Heart left ventricle (tissue), 13 donors: ENCODE results near the gene ACAA1.

Experiments used
- CTCF ChIP-seq, 12 donors: fragments of 200-600 bp; sonication (generic) in 4 of 12; IDR thresholded peaks; one replicate each; pipeline versions ENCODE4 v1.5.0 to v1.8.0; 2018 to 2022; ENCODE audit warnings: antibody characterized with exemption in 12 of 12, mild to moderate bottlenecking in 5 of 12
- POLR2A ChIP-seq, 2 donors: fragments of 450-650 bp; IDR thresholded peaks; one replicate each; pipeline ENCODE4 v1.6.1; 2017; ENCODE audit warnings: antibody characterized with exemption in 2 of 2, mild to moderate bottlenecking in 2 of 2, moderate library complexity in 2 of 2
- donor health status: ischemic (EF 13 %, LVEDD 7.1; RV severe dilation, severe dysfunction).
- donor health status: DM: no; HTN: yes; CAD: no.
- donor health status: DM: no; HTN: no; CAD: no.
- donor health status: ischemic (EF 25% LVEDD 6.9; RV normal size, moderate dysfunction).
- donor health status: ischemic (EF 25% LVEDD 5.7; RV mildly dilated, moderate dysfunction).
- donor health status: ischemic (EF 35%, LVEDD 5.7; RV mildly dilated, moderate dysfunction).
- donor health status: nonischemic (EF 11% LVEDD 7.7; RV severe dilation, severe dysfunction).
- donor health status: DM: yes; HTN: yes; CAD: no.
- donor health status: PGD.
- donor health status: ischemic (EF 29% LVEDD 5.4; RV normal size, mild dysfunction).
- donor health status: nonischemic (EF 23%, LVEDD 6.1; RV moderate dilation, normal function).

- no peak for TF ChIP-seq POLR2A (IDR thresholded peaks at IDR 0.05)
- no peak for TF ChIP-seq CTCF (IDR thresholded peaks at IDR 0.05)
Measured at GRCh38 chr3:38137615-38138348, 855 bp upstream of the ACAA1 start.
